Loucy (cell line): Measurements from ENCODE around the gene PCSK4.

ENCODE experiments used
- EZH2phosphoT487 ChIP-seq: fragments of 200-600 bp; IDR thresholded peaks from 2 replicates; pipeline ENCODE4 v1.6.1; 2018; ENCODE audit warnings: antibody characterized with exemption, mild to moderate bottlenecking, moderate library complexity, borderline replicate concordance
- TF ChIP-seq, protein P1 (sequence below): fragments of 200-600 bp; sonication (generic); conservative IDR thresholded peaks from 2 replicates; pipeline ENCODE4 v1.5.1; 2014; ENCODE audit warnings: mild to moderate bottlenecking, antibody characterized with exemption, low read length

DNA sequence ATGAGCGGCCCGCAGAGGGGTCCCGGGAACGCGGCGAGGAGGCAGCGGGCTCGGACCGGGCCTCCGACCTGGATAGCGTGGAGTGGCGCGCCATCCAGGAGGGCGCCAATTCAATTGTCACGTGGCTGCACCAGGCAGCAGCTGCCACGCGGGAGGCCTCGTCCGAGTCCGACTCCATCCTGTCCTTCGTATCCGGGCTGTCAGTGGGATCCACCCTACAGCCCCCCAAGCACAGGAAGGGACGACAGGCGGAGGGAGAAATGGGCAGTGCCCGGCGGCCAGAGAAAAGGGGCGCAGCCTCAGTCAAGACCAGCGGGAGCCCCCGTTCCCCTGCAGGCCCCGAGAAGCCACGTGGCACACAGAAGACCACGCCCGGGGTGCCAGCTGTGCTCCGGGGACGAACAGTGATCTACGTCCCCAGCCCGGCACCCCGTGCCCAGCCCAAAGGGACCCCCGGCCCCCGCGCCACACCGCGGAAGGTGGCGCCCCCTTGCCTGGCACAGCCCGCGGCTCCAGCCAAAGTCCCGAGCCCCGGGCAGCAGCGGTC lies 21.8 kb downstream of the PCSK4 start:
- TF ChIP-seq, protein P1, sequence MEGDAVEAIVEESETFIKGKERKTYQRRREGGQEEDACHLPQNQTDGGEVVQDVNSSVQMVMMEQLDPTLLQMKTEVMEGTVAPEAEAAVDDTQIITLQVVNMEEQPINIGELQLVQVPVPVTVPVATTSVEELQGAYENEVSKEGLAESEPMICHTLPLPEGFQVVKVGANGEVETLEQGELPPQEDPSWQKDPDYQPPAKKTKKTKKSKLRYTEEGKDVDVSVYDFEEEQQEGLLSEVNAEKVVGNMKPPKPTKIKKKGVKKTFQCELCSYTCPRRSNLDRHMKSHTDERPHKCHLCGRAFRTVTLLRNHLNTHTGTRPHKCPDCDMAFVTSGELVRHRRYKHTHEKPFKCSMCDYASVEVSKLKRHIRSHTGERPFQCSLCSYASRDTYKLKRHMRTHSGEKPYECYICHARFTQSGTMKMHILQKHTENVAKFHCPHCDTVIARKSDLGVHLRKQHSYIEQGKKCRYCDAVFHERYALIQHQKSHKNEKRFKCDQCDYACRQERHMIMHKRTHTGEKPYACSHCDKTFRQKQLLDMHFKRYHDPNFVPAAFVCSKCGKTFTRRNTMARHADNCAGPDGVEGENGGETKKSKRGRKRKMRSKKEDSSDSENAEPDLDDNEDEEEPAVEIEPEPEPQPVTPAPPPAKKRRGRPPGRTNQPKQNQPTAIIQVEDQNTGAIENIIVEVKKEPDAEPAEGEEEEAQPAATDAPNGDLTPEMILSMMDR = no peak
- no peak for TF ChIP-seq EZH2phosphoT487
